Measurements from ENCODE around the gene ZNF133.
"Not testable (repeated sequence)": the region's sequence is repeated elsewhere in the genome, so short reads cannot be mapped to it uniquely, and the experiment has no call there.

DNA sequence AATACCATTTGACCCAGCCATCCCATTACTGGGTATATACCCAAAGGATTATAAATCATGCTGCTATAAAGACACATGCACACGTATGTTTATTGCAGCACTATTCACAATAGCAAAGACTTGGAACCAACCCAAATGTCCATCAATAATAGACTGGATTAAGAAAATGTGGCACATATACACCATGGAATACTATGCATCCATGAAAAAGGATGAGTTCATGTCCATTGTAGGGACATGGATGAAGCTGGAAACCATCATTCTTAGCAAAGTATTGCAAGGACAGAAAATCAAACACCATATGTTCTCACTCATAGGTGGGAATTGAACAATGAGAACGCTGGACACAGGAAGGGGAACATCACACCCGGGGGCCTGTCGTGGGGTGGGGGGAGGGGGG is 39.8 kb upstream of the ZNF133 start:
- TF ChIP-seq, protein P1, sequence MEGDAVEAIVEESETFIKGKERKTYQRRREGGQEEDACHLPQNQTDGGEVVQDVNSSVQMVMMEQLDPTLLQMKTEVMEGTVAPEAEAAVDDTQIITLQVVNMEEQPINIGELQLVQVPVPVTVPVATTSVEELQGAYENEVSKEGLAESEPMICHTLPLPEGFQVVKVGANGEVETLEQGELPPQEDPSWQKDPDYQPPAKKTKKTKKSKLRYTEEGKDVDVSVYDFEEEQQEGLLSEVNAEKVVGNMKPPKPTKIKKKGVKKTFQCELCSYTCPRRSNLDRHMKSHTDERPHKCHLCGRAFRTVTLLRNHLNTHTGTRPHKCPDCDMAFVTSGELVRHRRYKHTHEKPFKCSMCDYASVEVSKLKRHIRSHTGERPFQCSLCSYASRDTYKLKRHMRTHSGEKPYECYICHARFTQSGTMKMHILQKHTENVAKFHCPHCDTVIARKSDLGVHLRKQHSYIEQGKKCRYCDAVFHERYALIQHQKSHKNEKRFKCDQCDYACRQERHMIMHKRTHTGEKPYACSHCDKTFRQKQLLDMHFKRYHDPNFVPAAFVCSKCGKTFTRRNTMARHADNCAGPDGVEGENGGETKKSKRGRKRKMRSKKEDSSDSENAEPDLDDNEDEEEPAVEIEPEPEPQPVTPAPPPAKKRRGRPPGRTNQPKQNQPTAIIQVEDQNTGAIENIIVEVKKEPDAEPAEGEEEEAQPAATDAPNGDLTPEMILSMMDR (IDR thresholded peaks at IDR 0.05; ENCODE audit: low read depth, low read length), result not testable (repeated sequence)
- TF ChIP-seq EZH2phosphoT487 (IDR thresholded peaks at IDR 0.05; ENCODE audit: low read depth), result not testable (repeated sequence)
